SKM-1 treated with dmso at 0.1 percent for 144 hours (cell line): ENCODE measurements around the gene MED15.
"Not testable (repeated sequence)": the region's sequence is repeated elsewhere in the genome, so short reads cannot be mapped to it uniquely, and the experiment has no call there.

Experiments used
- DNase-seq: peaks from one replicate; lab custom pipeline; 2025; ENCODE audit not compliant: unreplicated experiment; lab: John Stamatoyannopoulos, UW

Gene MED15

DNA sequence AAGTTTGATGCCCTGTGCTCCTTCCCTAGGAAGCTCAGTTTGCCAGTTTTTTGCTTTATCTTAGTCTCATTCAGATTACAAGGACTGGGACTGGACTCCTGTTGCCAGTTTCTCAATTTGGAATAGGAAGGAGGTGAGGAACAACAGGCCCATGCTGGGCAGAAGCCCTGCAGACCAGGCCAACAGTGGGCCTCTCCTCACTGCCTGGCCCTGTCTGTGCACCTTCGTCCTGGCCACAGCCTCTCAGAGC is 23.7 kb downstream of the MED15 start:
- no peak for DNase-seq

DNA sequence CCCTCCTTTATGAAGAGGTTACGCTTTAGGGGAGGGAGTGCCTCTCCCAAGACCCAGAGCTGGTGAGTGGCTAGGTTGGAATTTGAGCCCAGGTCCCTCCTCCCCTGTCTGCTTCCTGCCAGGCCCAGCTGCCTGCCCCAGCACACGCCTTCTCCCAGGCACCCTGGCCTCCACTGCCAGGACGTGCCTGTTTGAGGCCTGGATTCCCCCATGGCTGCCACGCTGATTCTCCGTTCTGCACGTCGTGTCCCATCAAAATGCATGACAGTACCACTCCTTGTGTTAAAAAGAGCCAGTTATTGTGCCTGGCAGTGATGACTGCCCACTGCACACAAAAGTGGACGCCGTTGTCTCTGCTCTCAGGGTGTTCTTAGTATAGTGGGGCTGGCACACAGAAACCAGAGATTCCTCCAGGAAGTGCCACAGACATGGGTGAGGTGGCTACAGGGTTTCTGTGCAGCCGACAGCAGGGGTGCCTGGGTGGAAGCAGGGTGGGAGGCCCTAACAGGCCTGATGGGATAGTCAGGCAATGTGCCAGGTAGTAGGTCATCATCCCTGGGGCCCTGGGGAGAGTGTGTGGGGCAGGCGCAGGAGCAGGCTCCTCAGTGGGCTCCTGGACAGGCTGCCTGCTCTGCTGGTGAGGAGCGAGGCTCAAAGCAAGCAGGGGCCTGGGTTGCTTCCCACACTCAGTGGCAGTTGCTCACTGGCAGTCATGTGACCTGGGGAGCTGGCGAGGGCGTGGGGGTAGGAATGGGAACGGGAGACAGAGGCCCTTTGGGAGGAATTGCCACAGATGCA is 24.2 kb downstream of the MED15 start:
- no peak for DNase-seq

DNA sequence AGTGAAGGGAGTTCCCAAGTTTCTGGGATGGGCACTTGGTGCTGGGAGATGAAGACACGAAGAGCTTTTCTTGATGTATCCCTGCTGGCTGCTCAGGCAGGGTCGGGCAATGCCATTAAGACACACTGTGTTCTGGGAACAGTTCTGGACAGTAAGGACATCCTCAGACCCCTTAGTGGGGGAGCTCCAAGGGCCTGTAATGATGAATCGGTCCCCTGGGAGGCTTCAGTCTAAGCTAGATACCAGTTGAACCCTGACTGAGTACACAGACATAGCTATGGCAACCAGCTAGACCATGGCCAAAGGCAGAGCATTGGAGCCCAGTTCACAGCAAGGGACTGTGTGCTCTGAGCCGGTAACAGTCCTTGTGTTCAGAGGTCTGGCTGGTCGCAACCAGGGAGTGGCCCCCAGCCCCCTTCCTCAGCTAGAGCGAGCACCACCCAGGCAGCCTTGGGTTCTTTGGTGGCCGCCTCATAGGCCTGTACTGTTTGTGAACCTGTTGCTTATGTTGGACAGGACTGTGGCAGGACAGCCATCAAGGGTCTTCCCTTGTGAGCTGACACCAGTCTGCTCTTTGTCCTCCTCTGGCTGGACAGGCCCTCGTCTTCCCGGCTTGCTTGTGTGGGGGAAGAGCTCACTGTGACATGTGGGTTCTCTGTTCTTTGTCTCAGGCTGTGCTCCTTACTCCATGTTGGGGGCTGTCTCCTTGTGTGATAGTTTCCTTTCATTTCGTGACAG is 25.0 kb downstream of the MED15 start:
- DNase-seq = no peak

DNA sequence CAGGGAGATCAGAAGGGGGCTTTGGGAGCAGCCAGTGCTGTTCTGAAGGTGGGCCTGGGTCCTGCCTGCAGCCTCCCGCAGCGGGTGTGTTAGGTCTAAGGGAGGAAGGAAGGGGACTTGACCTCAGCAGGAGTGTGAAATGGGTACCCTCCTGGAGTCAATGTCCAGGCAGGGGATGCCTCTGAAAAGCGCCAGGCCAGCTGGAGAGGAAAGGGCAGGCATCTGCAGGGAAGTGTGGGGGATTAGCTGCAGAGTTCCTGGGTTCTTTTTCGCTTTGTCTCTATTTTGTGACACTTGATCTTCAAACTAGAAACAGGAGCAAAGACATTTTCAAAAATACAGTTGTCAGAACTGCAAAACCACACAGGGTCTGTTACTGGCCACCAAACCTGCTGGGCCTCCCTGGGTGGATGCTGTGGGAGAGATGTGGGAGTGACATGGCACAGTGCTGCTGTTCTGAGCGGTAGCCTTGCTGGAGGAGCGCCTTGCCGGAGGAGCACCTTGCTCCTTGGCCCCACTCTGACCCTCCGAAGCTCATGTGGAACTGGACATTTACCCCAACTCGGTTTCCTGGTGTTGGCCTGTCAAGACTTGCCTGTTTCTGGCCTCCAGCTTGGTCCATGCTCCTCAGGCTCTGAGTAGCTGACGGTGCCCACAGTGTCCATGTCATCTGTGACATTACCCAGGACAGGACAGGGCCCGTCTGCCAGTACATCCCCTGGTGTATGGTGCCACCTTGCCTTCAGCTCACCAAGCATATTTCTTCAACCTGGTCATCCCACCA is 25.9 kb downstream of the MED15 start:
- DNase-seq = no peak

DNA sequence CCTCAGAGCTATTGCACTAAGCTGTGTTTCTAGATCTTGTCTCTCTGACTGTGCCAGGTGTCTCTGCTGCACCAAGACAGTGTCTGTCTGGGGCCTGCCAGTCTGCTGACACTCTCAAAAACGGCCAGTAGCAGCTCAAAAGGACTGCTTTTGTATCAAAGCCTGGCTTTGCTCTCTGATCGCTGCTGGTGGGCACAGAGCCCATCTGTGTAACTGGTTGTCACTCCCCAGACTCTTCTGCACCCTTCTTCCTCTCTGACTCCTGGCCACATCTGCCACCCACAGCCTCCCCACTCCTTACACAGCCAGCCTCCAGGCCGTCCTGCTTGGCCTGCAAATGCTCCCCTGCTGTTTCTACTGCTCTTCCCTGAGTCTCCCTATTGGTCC is 26.5 kb downstream of the MED15 start:
- no peak for DNase-seq

DNA sequence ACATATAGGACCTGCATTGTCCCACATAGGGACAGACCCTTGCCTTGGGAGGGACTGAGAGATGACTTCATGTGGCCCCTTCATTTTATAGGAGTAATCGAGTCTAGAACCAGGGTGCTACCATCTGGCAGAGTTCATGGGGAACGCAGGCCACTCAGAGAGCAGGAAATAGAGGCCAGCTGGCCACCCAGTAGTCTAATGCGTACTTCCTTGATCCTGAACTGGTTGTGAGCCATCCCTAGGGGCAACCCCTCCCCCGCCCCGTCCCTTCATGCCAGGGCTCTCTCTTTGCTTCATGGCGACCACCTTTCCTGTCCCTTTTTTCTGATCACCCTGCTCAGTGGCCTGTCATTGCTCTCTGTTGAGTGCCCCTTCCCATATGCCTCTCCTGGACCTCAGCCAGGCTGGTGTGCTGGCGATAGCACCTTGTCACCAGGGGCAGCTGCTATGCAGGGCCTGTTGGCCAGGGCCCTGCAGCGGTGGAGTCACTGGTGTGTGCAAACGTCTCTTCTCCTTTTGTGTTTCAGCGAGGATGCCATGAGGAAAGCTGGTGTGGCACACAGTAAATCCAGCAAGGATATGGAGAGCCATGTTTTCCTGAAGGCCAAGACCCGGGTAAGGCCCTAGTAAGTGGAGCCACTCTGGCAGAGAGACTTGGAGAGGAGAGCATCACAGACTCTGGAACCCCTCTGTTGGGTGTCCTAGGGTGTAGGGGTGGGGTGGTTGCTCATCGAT is 29.3 kb downstream of the MED15 start:
- no peak for DNase-seq

DNA sequence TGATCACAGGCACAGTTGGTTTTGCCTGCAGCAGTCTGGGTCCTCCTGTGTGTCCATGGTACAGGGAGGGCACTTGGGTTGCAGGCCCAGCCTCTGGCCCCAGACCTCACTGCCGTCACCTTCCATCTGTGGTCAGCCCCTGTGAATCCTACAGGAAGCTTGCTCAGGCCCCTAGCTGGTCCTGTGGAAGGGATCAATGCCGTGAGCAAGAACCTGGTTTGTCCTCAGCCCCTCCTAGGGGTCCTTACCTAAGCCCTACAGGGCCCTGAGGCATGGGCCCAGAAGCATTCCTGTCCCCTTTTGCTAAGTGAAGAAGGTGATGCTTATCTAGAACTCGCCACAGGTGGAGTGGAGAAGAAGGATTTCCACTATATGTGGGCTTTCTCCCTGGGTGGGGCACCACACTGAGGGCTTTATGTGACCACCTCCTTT is 29.9 kb downstream of the MED15 start:
- DNase-seq = no peak

DNA sequence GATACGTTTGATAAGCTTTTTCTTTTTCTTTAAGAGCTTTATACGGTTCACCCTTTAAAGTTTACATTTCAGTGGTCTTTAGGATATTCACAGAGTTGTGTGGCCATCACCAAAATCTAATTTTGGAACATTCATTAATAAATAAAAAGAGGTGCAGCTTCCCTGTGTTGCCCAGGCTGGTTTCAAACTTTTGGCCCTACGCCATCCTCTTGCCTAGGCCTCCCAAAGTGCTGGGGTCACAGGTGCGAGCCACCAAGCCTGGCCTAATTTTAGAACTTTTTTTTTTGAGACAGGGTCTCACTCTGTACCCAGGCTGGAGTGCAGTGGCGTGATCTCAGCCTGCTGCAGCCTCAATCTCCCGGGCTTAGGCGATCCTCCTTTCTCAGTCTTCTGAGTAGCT is 30.6 kb downstream of the MED15 start:
- no peak for DNase-seq

DNA sequence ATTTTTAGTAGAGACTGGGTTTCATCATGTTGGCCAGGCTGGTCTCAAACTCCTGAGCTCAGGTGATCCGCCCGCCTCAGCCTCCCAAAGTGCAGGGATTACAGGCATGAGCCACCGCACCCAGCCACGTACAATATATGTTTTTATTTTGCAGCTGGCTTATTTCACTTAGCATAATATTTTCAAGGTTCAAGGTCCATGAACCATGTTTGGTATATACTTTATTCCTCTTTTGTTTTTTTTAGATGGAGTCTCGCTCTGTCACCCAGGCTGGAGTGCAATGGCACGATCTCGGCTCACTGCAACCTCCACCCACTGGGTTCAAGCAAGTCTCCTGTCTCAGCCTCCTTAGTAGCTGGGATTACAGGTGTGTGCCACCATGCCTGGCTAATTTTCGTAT is 31.5 kb downstream of the MED15 start:
- DNase-seq = not testable (repeated sequence)

DNA sequence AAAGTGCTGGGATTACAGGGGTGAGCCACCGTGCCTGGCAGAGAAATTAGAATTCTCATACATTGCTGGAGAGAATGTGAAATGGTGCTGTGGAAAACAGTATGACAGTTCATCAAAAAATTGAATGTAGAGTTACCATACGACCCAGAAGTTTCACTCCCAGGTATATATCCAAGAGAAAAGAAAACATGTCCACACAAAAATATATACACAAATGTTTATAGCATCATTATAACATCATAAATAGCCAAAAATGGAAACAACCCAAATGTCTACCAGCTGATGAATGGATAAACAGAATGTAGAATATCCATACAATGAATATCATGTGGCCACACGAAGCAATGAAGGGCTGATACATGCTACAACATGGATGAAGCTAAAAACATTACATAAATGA is 34.6 kb downstream of the MED15 start:
- no peak for DNase-seq

DNA sequence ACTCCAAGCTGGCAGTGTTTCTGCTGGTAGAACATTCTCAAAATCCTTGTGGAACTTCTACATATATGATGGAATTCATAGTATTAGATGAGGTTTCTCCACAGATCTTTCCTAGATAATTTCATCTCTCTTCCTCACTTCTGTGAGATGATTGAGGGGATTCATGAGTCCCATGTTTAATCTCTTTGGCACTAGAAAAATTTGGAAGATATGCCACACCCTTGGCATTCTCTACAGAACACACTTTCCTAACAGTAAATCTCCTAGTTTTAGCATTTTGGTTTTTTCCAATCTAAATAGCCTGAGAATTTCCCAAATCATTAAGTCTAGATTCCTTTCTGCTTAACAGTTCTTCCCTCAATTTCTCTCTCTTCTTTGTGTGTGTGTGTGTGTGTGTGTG is 35.3 kb downstream of the MED15 start:
- no peak for DNase-seq

DNA sequence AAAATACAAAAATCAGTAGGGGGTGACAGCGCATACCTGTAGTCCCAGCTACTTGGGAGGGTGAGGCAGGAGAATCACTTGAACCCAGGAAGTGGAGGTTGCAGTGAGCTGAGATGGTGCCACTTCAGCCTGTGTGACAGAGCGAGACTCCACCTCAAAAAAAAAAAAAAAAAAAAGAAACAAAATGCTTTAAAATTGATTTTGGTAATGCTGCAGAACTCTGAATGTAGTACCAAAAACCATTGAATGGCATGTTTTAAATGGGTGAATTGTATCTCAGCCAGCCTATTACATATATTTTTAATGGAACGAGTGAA is 37.9 kb downstream of the MED15 start:
- not testable (repeated sequence) for DNase-seq

DNA sequence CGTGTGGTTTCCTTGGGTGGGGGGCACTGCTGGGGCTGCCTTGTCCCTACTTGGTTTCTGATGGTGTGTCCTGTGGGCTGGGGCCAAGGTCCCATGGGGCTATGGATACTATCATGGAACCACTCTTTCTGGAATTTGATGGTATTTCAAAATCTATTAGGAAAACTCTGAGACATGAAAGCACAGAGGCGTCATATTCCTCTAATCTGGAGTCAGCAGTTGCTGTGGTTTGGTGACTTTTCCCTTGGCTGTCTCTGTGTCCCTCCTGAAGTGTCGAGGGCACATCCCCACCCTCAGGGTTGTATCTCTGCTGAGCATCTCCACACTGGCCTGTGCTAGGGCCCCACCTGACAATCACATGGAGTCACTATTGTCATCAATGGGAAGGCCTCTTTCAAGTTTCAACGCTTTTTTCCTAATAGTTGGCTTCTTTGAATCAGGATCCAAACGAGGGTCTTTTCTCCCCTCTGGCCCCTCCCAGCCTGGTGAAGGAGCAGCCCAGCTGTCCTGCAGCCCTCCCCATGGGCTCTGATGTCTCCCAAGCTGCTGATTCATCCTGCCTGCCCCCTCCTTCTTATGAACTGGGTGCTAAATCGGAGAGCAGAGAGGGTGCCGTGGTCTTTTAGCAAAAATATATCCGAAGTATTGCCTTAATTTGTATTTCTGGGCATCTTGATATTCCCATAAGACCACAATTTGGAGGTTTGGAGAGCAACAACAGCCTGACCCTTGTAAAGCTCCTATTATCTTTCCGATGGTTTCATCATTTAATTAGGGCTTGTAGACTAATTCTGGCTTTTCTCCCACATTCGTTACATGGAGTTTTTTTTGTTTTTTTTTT is 38.5 kb downstream of the MED15 start:
- DNase-seq = no peak

DNA sequence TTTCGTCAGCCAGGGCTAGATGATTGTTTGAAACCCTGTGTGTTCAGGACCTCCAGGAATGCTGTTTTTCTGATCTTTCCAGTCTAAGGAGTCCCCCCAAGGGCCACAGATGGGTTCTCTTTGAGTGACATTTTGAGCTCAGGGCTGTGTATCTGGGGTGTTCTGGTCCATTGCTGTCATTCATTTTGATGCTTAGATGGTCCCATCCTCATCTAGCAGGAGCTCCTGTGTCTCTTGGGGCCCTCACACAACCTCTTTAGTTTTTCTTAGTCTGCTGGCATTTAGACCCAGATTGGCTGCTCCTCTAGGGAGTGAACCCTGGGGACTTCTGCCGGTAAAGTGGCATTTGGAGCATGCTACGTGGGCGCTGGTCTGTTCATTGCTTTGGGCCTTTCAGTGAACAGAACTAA is 39.1 kb downstream of the MED15 start:
- no peak for DNase-seq

DNA sequence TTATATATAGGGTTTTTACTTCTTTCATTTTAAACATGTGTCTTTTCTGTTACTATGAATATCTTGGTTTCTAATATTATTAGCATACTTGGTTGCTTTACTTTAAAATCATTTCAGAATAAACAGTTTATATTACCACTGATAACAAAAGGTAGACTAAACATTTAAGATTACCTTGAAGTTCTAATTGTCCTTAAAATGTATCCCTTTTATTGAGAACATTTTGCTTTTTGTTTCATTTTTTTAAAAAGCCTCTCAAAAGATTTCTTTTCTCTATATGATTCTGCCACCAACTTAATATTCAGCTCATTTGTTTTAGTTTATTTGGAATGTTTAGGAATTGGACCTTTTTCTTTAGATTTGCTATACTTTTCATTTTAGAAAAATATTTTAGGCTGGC is 39.6 kb downstream of the MED15 start:
- no peak for DNase-seq

DNA sequence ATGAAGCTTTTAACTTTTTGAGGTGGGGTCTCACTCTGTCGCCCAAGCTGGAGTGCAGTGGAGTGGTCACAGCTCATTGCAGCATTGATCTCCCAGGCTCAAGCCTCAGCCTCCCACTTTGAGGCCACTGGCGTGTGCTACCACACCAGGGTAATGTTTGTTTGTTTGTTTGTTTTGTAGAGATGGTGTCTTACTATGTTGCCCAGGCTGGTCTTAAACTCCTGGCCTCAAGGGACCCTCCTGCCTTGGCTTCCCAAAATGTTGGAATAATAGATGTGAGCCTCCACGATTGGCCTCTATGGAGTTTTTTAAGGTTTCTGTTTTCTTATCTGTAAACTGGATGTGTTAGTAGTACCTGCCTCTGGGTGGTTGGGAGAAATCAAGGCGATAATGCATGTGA is 41.4 kb downstream of the MED15 start:
- DNase-seq = no peak

DNA sequence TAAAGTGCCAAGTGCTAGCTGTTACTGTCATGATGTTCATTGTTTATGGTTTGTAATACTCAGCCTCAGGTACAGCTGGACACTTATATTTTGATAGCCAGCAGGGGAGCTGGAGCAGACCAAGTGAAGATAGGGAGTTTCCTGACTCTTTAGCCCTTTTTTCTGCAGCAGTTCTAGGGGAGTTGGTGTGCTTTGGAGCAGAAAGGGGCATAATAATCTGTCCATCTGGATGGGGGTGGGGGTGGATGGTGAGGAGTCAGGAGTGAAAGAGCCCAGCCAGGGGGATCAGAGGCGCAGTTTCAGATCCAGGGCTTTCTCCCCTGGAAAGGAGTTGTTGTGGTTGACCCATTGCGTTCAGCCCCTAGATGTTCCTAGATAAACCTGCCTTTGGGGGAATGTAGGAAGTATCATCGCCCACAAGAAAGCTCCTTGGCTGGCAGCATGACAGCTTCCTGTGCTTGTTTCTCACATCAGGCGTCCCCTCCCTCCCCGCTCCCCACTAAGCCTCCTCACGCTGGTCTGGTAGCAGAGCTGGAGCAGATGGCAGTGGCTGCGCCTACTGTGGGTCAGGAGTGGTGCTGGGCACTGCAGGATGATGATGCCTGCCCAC is 41.9 kb downstream of the MED15 start:
- DNase-seq = no peak

DNA sequence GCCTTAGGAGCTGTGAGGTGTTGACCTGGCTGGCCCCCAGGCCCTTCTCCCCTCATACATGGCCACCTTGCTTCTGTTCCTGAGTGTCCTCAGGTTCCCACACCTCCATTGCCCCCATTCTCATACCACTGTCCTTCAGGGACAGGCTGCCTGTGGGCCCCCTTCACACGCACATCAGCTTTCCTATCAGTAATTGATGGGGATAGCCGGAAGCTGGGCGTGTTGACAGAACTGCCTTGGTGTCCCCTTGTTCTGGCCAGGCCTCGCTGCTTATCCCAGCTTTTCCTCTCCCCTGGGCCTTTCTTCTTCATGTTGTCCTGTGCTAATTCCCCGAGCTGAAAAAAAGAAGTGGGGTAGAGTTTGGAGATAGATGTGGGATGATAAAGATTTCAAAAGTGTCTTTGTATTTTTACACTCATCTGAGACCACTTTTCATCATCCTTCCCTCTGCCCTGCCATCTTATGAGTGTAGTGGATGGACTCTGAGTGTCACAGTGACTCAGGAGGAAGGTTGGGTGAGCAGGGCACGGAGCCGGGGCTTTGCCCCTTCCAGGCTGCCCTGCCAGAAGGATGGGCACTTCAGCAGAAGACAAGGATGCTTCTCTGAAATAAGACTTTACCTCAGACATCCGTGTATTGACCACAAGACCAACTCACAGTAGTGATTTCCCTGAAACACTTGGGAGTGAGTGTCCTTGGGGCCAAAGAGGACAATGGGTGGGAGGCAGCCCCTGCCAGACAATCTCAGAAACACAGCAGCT is 42.8 kb downstream of the MED15 start:
- no peak for DNase-seq
